NCI-H187 treated with DMSO at 0.1 percent for 48 hours (cell line): ENCODE data around the gene PLA2G15.

Source experiments
- DNase-seq: peaks from one replicate; lab custom pipeline; 2025; lab: John Stamatoyannopoulos, UW

Gene PLA2G15

GRCh38 chr16:68252383-68252782, 7.2 kb downstream of the PLA2G15 start:
- DNase-seq, result no peak

DNA sequence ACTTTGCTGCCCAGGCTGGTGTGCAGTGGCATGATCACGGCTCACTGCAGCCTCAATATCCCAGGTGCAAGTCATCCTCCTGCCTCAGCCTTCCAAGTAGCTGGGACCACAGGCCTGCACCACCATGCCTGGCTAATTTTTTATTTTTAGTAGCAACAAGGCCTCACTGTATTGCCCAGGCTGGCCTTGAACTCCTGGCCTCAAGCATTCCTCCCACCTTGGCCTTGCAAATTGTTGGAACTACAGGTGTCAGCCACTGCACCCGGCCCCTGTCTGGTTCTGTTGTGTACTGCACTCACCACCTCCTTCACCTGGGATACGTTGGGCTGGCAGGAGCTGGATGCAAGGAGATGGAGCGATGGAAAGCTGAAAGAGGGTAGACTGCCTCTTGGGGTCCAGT, 8.5 kb downstream of the PLA2G15 start:
- DNase-seq, result no peak

GRCh38 chr16:68255712-68256111, 10.5 kb downstream of the PLA2G15 start:
- DNase-seq, result no peak

DNA sequence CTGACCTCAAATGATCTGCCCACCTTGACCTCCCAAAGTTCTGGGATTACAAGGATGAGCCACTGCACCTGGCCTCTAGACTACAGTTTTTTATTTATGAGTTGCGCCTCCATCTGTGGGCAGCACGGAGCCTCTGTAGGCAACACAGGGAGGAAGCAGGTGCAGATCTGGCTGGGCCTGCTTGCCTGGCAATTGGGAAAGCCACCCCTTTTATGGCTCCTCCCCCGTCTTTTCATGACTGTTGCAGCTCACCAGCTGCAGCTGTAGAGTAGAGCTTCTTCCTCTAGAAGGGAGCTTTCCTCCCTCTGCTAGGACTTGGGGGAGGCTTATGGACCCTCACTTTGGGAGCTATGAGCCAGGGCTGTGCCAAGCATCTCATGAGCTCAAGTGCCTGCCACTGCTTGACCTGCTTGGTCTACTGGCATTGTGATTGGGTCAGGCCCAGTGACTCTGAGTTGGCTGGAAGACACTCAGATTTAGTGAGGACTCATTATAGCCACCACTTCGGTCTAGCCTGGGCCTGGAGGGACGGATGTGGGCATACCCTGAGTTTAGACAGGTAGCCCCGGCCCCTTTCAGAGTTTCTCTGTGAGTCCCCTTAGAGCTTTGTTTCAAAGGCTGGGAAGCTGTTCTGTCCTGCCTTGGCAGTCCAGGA, 12.2 kb downstream of the PLA2G15 start:
- DNase-seq, result no peak

GRCh38 chr16:68257906-68258800, 13.0 kb downstream of the PLA2G15 start:
- no peak for DNase-seq

- DNase-seq, result no peak
These were observed 14.0 kb downstream of the PLA2G15 start for GRCh38 chr16:68259007-68259825.

DNA sequence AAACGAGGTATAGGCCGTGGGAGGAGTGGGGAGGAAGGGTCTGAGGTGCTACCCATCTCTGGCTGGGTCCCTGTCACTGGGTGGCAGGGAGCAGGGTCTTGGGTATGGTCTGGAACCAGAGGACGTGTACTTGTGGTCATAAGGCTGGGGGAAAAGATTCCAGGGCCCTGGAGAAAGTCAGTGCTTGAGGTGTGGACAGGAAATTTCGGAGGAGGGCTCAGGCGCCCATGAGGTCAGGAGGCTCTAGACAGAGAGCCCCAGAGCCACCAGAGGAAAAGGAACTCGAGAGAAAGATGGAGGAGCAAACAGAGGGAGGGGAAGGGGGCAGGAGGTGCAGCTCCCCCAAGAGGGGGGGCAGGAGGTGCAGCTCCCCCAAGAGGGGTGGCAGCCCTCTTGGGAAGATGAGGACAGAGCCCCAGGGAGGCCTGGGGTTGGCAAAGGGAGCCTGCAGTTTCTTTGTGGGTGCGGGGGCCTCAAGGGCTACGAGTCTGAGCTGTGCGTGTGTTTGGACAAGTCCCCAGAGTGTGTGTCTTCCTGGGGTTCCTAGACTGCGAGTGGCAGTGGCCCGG, 18.5 kb downstream of the PLA2G15 start:
- DNase-seq, result no peak

- no peak for DNase-seq
These were observed 19.2 kb downstream of the PLA2G15 start, which contains the start of gene SLC7A6 for GRCh38 chr16:68264128-68265077. Gene SLC7A6, plus strand, starts transcription at chr16:68264526. Its CDS starts 10,201 bp downstream, at chr16:68274727.

GRCh38 chr16:68265078-68265920, 20.1 kb downstream of the PLA2G15 start:
- DNase-seq, result no peak

- DNase-seq, result no peak
These were observed 22.6 kb downstream of the PLA2G15 start for GRCh38 chr16:68267612-68268405.

GRCh38 chr16:68269793-68270192, 24.6 kb downstream of the PLA2G15 start:
- DNase-seq, result no peak

GRCh38 chr16:68270353-68270752, 25.2 kb downstream of the PLA2G15 start:
- no peak for DNase-seq

DNA sequence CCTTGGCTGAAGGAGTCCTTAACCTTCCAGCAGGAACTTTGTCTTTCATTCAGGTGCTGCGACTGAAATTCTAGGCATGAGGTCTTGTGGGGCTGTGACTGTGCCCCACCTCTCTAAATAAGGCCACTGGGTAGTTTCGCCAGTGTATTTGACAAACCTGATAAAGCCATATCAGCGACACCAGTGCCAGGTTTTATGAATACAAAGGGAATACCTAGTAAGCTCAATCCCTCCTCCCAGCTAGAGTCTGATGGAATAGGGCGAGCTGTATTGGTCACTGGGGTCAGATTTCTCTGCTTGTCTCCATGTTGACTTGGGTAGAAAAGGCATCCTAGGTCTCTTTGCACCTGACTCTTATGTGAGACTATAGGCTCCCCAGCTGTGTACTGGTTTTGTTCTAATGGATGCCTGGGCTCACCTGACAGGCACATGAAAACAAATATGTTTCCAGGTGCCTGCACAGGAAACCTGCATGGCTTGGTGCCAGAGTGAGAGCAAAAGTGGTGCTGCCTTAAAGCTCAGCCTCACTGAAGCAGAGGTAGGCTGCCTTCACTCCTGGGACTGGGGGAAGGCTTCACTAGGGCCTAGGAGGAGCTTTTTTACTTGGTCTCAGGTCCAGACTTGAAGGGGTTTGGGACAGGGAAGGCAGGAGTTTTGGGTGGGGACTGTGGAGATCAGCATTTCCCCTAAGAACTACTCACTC, 27.5 kb downstream of the PLA2G15 start:
- no peak for DNase-seq

DNA sequence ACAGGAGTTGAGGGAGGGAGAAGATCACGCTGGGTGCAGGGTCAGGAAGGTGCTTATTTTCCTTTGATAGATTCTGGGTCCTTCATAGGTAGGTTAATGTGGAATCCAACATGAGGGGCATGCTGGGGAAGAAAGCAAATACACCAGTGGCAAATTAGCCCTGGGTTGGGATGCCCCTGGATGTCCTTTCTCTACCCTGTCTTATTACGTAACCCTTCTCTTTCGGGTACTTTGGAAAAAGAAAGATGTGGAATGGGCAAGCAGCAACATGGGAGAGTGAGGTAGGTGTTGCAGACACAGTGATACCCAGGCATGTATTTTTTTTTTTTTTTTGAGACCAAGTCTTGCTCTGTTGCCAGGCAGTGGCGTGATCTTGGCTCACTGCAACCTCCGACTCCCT, 28.3 kb downstream of the PLA2G15 start:
- DNase-seq, result no peak

DNA sequence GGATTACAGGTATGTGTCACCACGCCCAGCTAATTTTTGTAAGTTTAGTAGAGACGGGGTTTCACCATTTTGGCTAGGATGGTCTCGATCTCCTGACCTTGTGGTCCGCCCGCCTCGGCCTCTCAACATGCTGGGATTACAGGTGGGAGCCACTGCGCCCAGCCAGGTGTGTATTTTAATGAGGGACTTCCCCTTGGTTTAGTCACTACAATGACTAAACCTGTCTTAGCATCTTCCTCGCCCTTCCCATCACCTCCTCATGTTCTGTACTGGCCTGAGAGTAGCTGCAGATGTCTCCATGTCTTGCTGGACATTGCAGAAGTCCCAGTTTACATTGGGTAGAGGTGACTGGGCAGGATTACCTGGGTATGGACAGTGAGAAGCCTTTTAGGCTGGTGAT, 28.7 kb downstream of the PLA2G15 start:
- no peak for DNase-seq

DNA sequence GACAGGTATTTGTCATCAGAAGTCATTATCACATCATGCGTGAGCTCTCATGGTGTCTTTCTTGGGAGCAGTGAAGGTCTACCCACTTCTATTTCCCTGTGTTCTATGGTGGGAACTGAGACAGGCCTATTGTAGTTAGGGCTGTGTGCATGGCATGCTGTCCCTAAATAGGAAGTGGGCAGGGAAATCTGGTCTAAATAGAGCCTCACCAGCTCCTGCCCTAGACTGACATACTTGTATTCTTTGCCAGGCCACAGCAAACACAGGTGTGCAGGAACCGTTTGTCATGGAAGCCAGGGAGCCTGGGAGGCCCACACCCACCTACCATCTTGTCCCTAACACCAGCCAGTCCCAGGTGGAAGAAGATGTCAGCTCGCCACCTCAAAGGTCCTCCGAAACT, 29.3 kb downstream of the PLA2G15 start:
- no peak for DNase-seq

- DNase-seq, result no peak
These were observed 30.5 kb downstream of the PLA2G15 start for GRCh38 chr16:68275611-68276191.

- no peak for DNase-seq
These were observed 31.1 kb downstream of the PLA2G15 start for GRCh38 chr16:68276223-68276622.
